Neutrophil (primary cell): ENCODE data around the gene LSR.

Experiments used
- H3K27ac ChIP-seq: fragments of 200-600 bp; sonication (generic); 2 replicates; pipeline ENCODE4 v1.5.1; 2016; ENCODE audit warnings: mild to moderate bottlenecking, moderate library complexity
- H3K27me3 ChIP-seq: fragments of 200-600 bp; sonication (generic); 2 replicates; pipeline ENCODE4 v1.6.0; 2016; ENCODE audit warnings: mild to moderate bottlenecking
- H3K36me3 ChIP-seq: fragments of 200-600 bp; sonication (generic); 2 replicates; pipeline ENCODE4 v1.5.1; 2017
- H3K4me1 ChIP-seq, 2 experiments: fragments of 200-600 bp in 1 of 2; sonication (generic) in 1 of 2; 1 replicate in 1 of 2; 2 replicates in 1 of 2; pipeline versions ENCODE4 v1.5.1 to v1.6.1; 2013 to 2016; ENCODE audit warnings: low read depth in 1 of 2, low read length in 1 of 2, mild to moderate bottlenecking in 1 of 2, moderate library complexity in 1 of 2; ENCODE audit not compliant: control insufficient read depth in 1 of 2, insufficient read depth in 1 of 2
- H3K4me3 ChIP-seq, 2 experiments: fragments of 200-600 bp in 1 of 2; sonication (generic) in 1 of 2; 1 replicate in 1 of 2; 2 replicates in 1 of 2; pipeline ENCODE4 v1.5.1; 2013 to 2016; ENCODE audit warnings: low read depth in 1 of 2, low read length in 1 of 2, mild to moderate bottlenecking in 1 of 2, moderate library complexity in 1 of 2
- H3K9me3 ChIP-seq: fragments of 200-600 bp; sonication (generic); 2 replicates; pipeline ENCODE4 v1.5.1; 2016
- CTCF ChIP-seq: fragments of 200-600 bp; sonication (generic); IDR thresholded peaks from 2 replicates; pipeline ENCODE4 v1.5.1; 2016; ENCODE audit warnings: antibody characterized with exemption

LSR gene

GRCh38 chr19:35249146-35249847, 495 bp downstream of the LSR start:
- H3K27me3 ChIP-seq: peaks cover 63% of the 10 kb centered on the region
- no peak overlapping the region for H3K27ac ChIP-seq
- no peak overlapping the region for H3K4me3 ChIP-seq
- H3K36me3 ChIP-seq: no peaks in the 10 kb centered on the region
- H3K4me1 ChIP-seq: no peaks in the 10 kb centered on the region
- no peaks in the 10 kb centered on the region for H3K9me3 ChIP-seq
- TF ChIP-seq CTCF: no peak

GRCh38 chr19:35249848-35250711, 1.3 kb downstream of the LSR start:
- no peaks in the 10 kb centered on the region for H3K36me3 ChIP-seq
- peaks cover 63% of the 10 kb centered on the region for H3K27me3 ChIP-seq
- H3K9me3 ChIP-seq: no peaks in the 10 kb centered on the region
- no peak for TF ChIP-seq CTCF
- H3K4me1 ChIP-seq: no peaks in the 10 kb centered on the region
- H3K4me3 ChIP-seq: no peak overlapping the region
- H3K27ac ChIP-seq: no peak overlapping the region

GRCh38 chr19:35251456-35251855, 2.7 kb downstream of the LSR start:
- no peak for TF ChIP-seq CTCF
- Histone ChIP-seq H3K27me3 (peaks cover 52% of the 10 kb centered on the region), H3K4me3 (no peak overlapping the region), H3K9me3 (no peaks in the 10 kb centered on the region), H3K36me3 (no peaks in the 10 kb centered on the region), H3K27ac (no peak overlapping the region), H3K4me1 (no peaks in the 10 kb centered on the region)

- no peaks in the 10 kb centered on the region for H3K4me1 ChIP-seq
- no peak overlapping the region for H3K4me3 ChIP-seq
- no peaks in the 10 kb centered on the region for H3K36me3 ChIP-seq
- H3K9me3 ChIP-seq: no peaks in the 10 kb centered on the region
- H3K27ac ChIP-seq: no peak overlapping the region
- no peak for TF ChIP-seq CTCF
- H3K27me3 ChIP-seq: peaks cover 35% of the 10 kb centered on the region
Measured at GRCh38 chr19:35253316-35254286, 4.8 kb downstream of the LSR start.
